Natural killer cell (primary cell): Measurements from ENCODE around the gene CACNA2D3. TPM values are rescaled to one million over a fixed set of nuclear protein-coding genes. Genes with fewer than 3 reads are reported as not detected.

Experiments used
- ATAC-seq, 3 donors: fragments of 150-1000 bp in 2 of 3; fragments of 200-7000 bp in 1 of 3; cut with Tn5 transposase; 1 replicate in 1 of 3; 2 replicates in 2 of 3; pipeline ENCODE4 v1.10.0; 2021; ENCODE audit warnings: mild to moderate bottlenecking in 2 of 3, moderate library complexity in 2 of 3
- DNase-seq, 2 donors: peaks; one replicate each; pipeline versions ENCODE4 v3.0.0 to v3.0.0-alpha.2; 2013 to 2021; ENCODE audit warnings: mixed read lengths in 1 of 2
- H3K27ac ChIP-seq: one replicate; pipeline ENCODE4 v1.5.1; 2013; ENCODE audit warnings: mild to moderate bottlenecking, low read length
- H3K27me3 ChIP-seq: one replicate; pipeline ENCODE4 v1.6.1; 2013; ENCODE audit warnings: low read length; ENCODE audit not compliant: control insufficient read depth, insufficient read depth
- H3K36me3 ChIP-seq: one replicate; pipeline ENCODE4 v1.6.1; 2013; ENCODE audit warnings: low read length; ENCODE audit not compliant: control insufficient read depth, insufficient read depth
- H3K4me1 ChIP-seq: one replicate; pipeline ENCODE4 v1.6.1; 2013; ENCODE audit warnings: low read length; ENCODE audit not compliant: control insufficient read depth, insufficient read depth
- H3K4me3 ChIP-seq: one replicate; pipeline ENCODE4 v1.5.1; 2013; ENCODE audit warnings: low read length
- H3K9me3 ChIP-seq: one replicate; pipeline ENCODE4 v1.6.1; 2013; ENCODE audit warnings: low read length; ENCODE audit not compliant: control insufficient read depth, insufficient read depth
- H3K27ac Mint-ChIP-seq, 2 donors: one replicate each; pipeline ENCODE4 v1.8.0; 2022; ENCODE audit warnings: mild to moderate bottlenecking in 2 of 2, mixed read lengths in 2 of 2, moderate library complexity in 1 of 2
- H3K27me3 Mint-ChIP-seq, 2 donors: one replicate each; pipeline ENCODE4 v1.8.0; 2022; ENCODE audit warnings: low read depth in 2 of 2, mixed read lengths in 2 of 2
- H3K36me3 Mint-ChIP-seq: one replicate; pipeline ENCODE4 v1.8.0; 2022; ENCODE audit warnings: mixed read lengths
- H3K4me1 Mint-ChIP-seq, 2 donors: one replicate each; pipeline ENCODE4 v1.8.0; 2022; ENCODE audit warnings: mixed read lengths in 2 of 2
- H3K4me3 Mint-ChIP-seq: one replicate; pipeline ENCODE4 v1.8.0; 2022; ENCODE audit warnings: mild to moderate bottlenecking, moderate library complexity, mixed read lengths
- H3K9me3 Mint-ChIP-seq, 2 donors: one replicate each; pipeline ENCODE4 v1.8.0; 2022; ENCODE audit warnings: mixed read lengths in 2 of 2
- WGBS: methylation state at CpG from one replicate; pipeline ENCODE4 v1.1.7; 2013; ENCODE audit warnings: missing lambda C conversion rate; ENCODE audit not compliant: insufficient coverage; 5-methylcytosine and 5-hydroxymethylcytosine counted together
- intact Hi-C: fragments of 100-400 bp; cut with micrococcal nuclease; formaldehyde crosslinking; loops from one replicate; pipeline ENCODE4 v1.14.2; 2022
- total RNA-seq, 4 donors: library from RNA; stranded (reverse); fragments of 120-200 nt in 1 of 4; gene quantifications; one replicate each; pipeline versions ENCODE4 v1.2.3 to v1.2.4, GENCODE V29; 2013 to 2022
- TF ChIP-seq, protein P1 (sequence below): fragments of 200-600 bp; IDR thresholded peaks from one replicate; pipeline ENCODE4 v1.8.0; 2022; ENCODE audit warnings: antibody characterized with exemption

The CACNA2D3 gene
- total RNA-seq, 3 donors from 2014 or later (not counting 1 experiment from before 2014, with no cell fraction given): 0.49 TPM; not detected in 2

DNA sequence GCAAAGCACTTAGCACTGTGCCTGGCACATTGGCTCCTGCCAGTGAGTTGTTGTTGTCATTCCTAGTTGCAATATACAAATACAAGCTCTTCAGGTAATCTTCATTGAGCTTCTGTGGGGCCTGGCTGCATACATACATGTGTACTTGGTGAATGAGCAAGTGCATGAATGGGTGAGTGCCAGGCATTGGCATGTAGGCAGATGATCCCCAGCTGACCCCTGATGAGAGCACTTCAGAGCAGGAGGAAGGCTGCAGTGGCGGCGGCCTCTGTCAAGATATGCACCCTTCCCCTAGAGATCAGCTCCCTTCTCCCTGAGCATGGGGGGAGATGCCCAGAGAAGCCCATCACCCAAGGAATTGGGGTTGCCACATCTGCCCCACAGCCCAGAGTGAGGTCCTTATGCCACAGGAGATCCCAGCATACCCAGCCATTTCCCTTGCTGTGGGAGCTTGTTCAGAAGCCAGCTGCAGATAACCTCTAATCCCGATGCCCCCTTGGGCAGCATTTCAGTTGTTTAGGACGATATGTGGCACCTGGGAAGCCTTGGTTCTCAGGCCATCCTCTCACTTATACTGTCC, 8.8 kb downstream of the CACNA2D3 start:
- Histone ChIP-seq H3K36me3 (no peaks in the 10 kb centered on the region), H3K27ac (no peak overlapping the region), H3K9me3 (no peaks in the 10 kb centered on the region), H3K4me1 (no peaks in the 10 kb centered on the region), H3K4me3 (no peak overlapping the region), H3K27me3 (peaks cover 2% of the 10 kb centered on the region)
- DNase-seq (no peak), ATAC-seq (no peak)
- no peak overlapping the region for H3K4me3 Mint-ChIP-seq
- whole genome bisulfite sequencing: 87% methylated on average over 4 of the region's 4 CpGs
- H3K36me3 Mint-ChIP-seq: no peaks in the 10 kb centered on the region
- no peaks in the 10 kb centered on the region for H3K9me3 Mint-ChIP-seq
- no peak overlapping the region for H3K27ac Mint-ChIP-seq
- intact Hi-C loops: no loop called here
- no peaks in the 10 kb centered on the region for H3K4me1 Mint-ChIP-seq
- TF ChIP-seq, protein P1, sequence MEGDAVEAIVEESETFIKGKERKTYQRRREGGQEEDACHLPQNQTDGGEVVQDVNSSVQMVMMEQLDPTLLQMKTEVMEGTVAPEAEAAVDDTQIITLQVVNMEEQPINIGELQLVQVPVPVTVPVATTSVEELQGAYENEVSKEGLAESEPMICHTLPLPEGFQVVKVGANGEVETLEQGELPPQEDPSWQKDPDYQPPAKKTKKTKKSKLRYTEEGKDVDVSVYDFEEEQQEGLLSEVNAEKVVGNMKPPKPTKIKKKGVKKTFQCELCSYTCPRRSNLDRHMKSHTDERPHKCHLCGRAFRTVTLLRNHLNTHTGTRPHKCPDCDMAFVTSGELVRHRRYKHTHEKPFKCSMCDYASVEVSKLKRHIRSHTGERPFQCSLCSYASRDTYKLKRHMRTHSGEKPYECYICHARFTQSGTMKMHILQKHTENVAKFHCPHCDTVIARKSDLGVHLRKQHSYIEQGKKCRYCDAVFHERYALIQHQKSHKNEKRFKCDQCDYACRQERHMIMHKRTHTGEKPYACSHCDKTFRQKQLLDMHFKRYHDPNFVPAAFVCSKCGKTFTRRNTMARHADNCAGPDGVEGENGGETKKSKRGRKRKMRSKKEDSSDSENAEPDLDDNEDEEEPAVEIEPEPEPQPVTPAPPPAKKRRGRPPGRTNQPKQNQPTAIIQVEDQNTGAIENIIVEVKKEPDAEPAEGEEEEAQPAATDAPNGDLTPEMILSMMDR: no peak
- peaks cover 7 to 26% of the 10 kb centered on the region in 2 donors for H3K27me3 Mint-ChIP-seq

DNA sequence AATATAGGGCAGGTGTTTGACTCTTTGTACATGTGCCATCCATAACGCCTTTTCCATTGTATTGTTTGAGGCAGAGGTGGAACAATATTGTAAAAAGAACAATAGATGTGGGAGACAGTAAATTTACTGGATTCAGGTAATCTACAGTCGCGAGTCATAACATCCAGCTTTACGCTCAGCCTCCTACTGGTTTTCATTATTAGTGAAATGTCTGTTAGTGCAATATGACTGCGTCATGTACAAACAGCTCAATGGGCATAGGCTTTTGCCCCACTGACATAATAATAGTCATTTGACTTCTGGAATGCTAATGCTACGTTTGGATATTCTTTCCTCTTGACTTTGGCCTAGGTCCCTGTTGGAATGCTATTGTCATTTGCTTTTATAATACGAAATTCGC, 9.5 kb downstream of the CACNA2D3 start:
- Histone ChIP-seq H3K4me1 (no peaks in the 10 kb centered on the region), H3K27ac (no peak overlapping the region), H3K36me3 (no peaks in the 10 kb centered on the region), H3K4me3 (no peak overlapping the region), H3K27me3 (no peaks in the 10 kb centered on the region), H3K9me3 (no peaks in the 10 kb centered on the region)
- H3K27me3 Mint-ChIP-seq: peaks cover 9 to 26% of the 10 kb centered on the region in 2 donors
- no peak for DNase-seq
- intact Hi-C loops: no loop called here
- no peaks in the 10 kb centered on the region for H3K4me1 Mint-ChIP-seq
- H3K9me3 Mint-ChIP-seq: no peaks in the 10 kb centered on the region
- WGBS: 87% methylated on average over 6 of the region's 8 CpGs
- H3K27ac Mint-ChIP-seq: no peak overlapping the region
- TF ChIP-seq, protein P1: no peak
- no peak overlapping the region for H3K4me3 Mint-ChIP-seq
- no peaks in the 10 kb centered on the region for H3K36me3 Mint-ChIP-seq
- ATAC-seq: no peak

DNA sequence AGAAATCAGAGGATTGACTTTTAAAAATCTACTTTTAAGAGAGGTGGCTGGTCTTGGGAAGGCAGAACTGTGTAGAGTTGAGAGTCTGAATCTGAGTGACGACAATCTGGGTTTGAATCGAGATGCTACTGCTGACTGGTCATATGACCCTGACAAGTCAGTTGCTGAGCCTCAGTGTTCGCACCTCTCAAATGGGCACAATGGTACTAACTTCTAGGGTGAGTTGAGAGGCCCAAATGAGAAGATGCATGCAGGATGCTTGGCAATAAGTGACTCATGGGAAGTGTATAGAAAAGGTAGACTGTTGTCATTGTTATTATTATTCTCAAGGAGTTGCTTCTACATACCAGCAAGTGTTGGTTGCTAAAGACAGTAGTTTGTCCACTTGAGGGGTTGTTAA, 10.3 kb downstream of the CACNA2D3 start:
- Histone ChIP-seq H3K4me1 (no peaks in the 10 kb centered on the region), H3K36me3 (no peaks in the 10 kb centered on the region), H3K27me3 (no peaks in the 10 kb centered on the region), H3K9me3 (no peaks in the 10 kb centered on the region), H3K27ac (no peak overlapping the region), H3K4me3 (no peak overlapping the region)
- ATAC-seq: no peak
- Mint-ChIP-seq H3K36me3 (no peaks in the 10 kb centered on the region), H3K27me3 (peaks cover 6 to 21% of the 10 kb centered on the region in 2 donors), H3K4me3 (no peak overlapping the region), H3K27ac (no peak overlapping the region), H3K9me3 (no peaks in the 10 kb centered on the region), H3K4me1 (no peaks in the 10 kb centered on the region)
- TF ChIP-seq, protein P1: no peak
- 86% methylated on average over 3 of the region's 3 CpGs for WGBS
- intact Hi-C loops: no loop called here
- no peak for DNase-seq

DNA sequence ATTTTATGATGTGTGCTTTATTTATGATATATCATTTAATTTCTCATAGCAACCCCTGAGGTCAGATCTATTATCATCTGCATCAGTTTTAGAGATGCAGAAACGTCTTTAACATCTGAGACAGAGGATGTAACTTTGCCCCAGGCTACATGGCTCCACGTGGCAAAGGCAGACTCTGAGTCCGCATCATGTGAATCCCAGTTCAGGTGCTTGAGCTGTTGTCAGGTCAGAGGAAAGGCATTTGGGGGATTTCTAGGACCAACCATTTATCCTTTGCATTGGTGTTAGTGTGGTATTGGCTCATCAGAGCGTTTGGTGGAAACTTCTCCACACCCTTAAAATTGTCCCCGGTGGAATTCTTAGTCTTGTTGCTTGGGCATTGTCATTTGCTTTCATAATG, 10.8 kb downstream of the CACNA2D3 start:
- no peak overlapping the region for H3K27ac Mint-ChIP-seq
- WGBS: 70% methylated on average over 4 of the region's 5 CpGs
- DNase-seq (no peak), ATAC-seq (no peak)
- H3K27ac ChIP-seq: no peak overlapping the region
- H3K27me3 Mint-ChIP-seq: peaks cover 2 to 16% of the 10 kb centered on the region in 2 donors
- H3K36me3 ChIP-seq: no peaks in the 10 kb centered on the region
- no peak overlapping the region for H3K4me3 ChIP-seq
- H3K9me3 Mint-ChIP-seq: no peaks in the 10 kb centered on the region
- H3K9me3 ChIP-seq: no peaks in the 10 kb centered on the region
- no peak overlapping the region for H3K4me3 Mint-ChIP-seq
- intact Hi-C loops: no loop called here
- no peaks in the 10 kb centered on the region for H3K4me1 Mint-ChIP-seq
- H3K36me3 Mint-ChIP-seq: no peaks in the 10 kb centered on the region
- no peaks in the 10 kb centered on the region for H3K4me1 ChIP-seq
- TF ChIP-seq, protein P1: no peak
- H3K27me3 ChIP-seq: no peaks in the 10 kb centered on the region
